ENCODE data around the gene C1orf122. TPM values are rescaled to one million over a fixed set of nuclear protein-coding genes. Genes with fewer than 3 reads are reported as not detected.
A peak's percentile ranks its signal among the peaks of the same experiment; 100 is the strongest.

Gene C1orf122
- total and polyA plus RNA-seq, 10 of the 15 experiments (the other 5 are each of a cell fraction or from before 2014, with no cell fraction given), result 1.6 to 35.8 (median 14.8) TPM

DNA sequence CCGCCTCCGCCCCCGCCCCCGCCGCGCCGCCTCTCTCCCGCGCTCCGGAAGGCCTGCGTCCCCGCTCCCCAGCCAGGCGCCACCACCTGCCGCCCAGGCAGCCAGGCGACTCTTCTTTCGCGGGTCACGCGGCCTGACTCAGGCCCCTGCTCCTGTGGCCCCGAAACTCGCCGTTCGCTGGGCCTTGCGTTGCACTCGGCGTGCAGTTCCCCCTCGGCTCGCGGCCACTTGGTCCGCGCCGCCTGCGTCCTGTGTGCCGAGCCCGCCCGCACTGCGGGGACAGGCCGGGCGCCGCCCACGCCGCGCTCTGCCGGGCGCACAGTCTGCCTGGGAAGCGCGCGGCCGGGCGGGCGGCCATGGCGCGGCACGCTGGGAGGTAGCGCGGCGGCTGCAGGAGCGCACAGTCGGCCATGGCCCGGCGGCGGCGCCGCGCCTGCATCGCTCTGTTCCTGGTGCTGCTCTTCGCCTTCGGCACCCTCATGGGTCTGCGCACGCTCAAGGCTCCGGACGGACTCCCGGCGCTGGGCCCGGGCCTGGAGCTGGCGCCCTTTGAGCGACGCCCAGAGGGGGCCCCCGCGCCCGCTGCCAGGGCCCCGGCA is 13.7 kb upstream of the C1orf122 start, which contains the start of gene MANEAL (continued):
- TF ChIP-seq, protein P1, sequence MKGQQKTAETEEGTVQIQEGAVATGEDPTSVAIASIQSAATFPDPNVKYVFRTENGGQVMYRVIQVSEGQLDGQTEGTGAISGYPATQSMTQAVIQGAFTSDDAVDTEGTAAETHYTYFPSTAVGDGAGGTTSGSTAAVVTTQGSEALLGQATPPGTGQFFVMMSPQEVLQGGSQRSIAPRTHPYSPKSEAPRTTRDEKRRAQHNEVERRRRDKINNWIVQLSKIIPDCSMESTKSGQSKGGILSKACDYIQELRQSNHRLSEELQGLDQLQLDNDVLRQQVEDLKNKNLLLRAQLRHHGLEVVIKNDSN (IDR thresholded peaks at IDR 0.05; ENCODE audit: borderline replicate concordance, extremely low read length, insufficient read depth, low read depth, low read length), result peak; percentile 33
- TF ChIP-seq SPI1 (IDR thresholded peaks at IDR 0.05; ENCODE audit: borderline replicate concordance, insufficient read depth, low read depth, low read length), result 0 out of 2 replicates have a peak, but pooled peaks have one; percentile 3
- no peak for TF ChIP-seq CBX3 (IDR thresholded peaks at IDR 0.05; ENCODE audit: borderline replicate concordance, low read depth)
- TF ChIP-seq, protein P2, sequence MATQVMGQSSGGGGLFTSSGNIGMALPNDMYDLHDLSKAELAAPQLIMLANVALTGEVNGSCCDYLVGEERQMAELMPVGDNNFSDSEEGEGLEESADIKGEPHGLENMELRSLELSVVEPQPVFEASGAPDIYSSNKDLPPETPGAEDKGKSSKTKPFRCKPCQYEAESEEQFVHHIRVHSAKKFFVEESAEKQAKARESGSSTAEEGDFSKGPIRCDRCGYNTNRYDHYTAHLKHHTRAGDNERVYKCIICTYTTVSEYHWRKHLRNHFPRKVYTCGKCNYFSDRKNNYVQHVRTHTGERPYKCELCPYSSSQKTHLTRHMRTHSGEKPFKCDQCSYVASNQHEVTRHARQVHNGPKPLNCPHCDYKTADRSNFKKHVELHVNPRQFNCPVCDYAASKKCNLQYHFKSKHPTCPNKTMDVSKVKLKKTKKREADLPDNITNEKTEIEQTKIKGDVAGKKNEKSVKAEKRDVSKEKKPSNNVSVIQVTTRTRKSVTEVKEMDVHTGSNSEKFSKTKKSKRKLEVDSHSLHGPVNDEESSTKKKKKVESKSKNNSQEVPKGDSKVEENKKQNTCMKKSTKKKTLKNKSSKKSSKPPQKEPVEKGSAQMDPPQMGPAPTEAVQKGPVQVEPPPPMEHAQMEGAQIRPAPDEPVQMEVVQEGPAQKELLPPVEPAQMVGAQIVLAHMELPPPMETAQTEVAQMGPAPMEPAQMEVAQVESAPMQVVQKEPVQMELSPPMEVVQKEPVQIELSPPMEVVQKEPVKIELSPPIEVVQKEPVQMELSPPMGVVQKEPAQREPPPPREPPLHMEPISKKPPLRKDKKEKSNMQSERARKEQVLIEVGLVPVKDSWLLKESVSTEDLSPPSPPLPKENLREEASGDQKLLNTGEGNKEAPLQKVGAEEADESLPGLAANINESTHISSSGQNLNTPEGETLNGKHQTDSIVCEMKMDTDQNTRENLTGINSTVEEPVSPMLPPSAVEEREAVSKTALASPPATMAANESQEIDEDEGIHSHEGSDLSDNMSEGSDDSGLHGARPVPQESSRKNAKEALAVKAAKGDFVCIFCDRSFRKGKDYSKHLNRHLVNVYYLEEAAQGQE (IDR thresholded peaks at IDR 0.05; ENCODE audit: low read depth, low read length), result no peak; the same call in 1 of the 2 replicates
- TF ChIP-seq, protein P3, sequence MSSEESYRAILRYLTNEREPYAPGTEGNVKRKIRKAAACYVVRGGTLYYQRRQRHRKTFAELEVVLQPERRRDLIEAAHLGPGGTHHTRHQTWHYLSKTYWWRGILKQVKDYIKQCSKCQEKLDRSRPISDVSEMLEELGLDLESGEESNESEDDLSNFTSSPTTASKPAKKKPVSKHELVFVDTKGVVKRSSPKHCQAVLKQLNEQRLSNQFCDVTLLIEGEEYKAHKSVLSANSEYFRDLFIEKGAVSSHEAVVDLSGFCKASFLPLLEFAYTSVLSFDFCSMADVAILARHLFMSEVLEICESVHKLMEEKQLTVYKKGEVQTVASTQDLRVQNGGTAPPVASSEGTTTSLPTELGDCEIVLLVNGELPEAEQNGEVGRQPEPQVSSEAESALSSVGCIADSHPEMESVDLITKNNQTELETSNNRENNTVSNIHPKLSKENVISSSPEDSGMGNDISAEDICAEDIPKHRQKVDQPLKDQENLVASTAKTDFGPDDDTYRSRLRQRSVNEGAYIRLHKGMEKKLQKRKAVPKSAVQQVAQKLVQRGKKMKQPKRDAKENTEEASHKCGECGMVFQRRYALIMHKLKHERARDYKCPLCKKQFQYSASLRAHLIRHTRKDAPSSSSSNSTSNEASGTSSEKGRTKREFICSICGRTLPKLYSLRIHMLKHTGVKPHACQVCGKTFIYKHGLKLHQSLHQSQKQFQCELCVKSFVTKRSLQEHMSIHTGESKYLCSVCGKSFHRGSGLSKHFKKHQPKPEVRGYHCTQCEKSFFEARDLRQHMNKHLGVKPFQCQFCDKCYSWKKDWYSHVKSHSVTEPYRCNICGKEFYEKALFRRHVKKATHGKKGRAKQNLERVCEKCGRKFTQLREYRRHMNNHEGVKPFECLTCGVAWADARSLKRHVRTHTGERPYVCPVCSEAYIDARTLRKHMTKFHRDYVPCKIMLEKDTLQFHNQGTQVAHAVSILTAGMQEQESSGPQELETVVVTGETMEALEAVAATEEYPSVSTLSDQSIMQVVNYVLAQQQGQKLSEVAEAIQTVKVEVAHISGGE (CRISPR knock-in tag; IDR thresholded peaks at IDR 0.05), result no peak
- TF ChIP-seq NR2F1 (conservative IDR thresholded peaks at IDR 0.05), result peak; percentile 74
- TF ChIP-seq, protein P4, sequence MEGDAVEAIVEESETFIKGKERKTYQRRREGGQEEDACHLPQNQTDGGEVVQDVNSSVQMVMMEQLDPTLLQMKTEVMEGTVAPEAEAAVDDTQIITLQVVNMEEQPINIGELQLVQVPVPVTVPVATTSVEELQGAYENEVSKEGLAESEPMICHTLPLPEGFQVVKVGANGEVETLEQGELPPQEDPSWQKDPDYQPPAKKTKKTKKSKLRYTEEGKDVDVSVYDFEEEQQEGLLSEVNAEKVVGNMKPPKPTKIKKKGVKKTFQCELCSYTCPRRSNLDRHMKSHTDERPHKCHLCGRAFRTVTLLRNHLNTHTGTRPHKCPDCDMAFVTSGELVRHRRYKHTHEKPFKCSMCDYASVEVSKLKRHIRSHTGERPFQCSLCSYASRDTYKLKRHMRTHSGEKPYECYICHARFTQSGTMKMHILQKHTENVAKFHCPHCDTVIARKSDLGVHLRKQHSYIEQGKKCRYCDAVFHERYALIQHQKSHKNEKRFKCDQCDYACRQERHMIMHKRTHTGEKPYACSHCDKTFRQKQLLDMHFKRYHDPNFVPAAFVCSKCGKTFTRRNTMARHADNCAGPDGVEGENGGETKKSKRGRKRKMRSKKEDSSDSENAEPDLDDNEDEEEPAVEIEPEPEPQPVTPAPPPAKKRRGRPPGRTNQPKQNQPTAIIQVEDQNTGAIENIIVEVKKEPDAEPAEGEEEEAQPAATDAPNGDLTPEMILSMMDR (IDR thresholded peaks at IDR 0.05 in 2 of 3, conservative IDR thresholded peaks at IDR 0.05 in 1 of 3; ENCODE audit: control insufficient read depth in 2 of 3, extremely low read depth in 1 of 3, insufficient read depth in 1 of 3, low read depth in 3 of 3, low read length in 3 of 3), result no peak
